Adipocyte (in vitro differentiated cells): ENCODE measurements around the gene NUDT5.

Experiments
- DNase-seq: peaks from one replicate; pipeline ENCODE4 v3.0.0-alpha.2; 2015; ENCODE audit warnings: low read depth
- H3K27me3 ChIP-seq: replicated peaks from 2 replicates; pipeline ENCODE4 v1.7.0; 2013; ENCODE audit warnings: mild to moderate bottlenecking, low read length, moderate library complexity; ENCODE audit not compliant: control insufficient read depth, insufficient read depth
- H3K36me3 ChIP-seq: 2 replicates; pipeline ENCODE4 v1.7.0; 2013; ENCODE audit warnings: low read length, mild to moderate bottlenecking, moderate library complexity; ENCODE audit not compliant: control insufficient read depth, insufficient read depth, severe bottlenecking
- H3K4me1 ChIP-seq: 2 replicates; pipeline ENCODE4 v1.7.0; 2013; ENCODE audit warnings: mild to moderate bottlenecking, low read length, moderate library complexity; ENCODE audit not compliant: control insufficient read depth, insufficient read depth
- H3K4me3 ChIP-seq: 2 replicates; pipeline ENCODE4 v1.7.0; 2013; ENCODE audit warnings: mild to moderate bottlenecking, low read length, moderate library complexity
- H3K9ac ChIP-seq: 2 replicates; pipeline ENCODE4 v1.7.0; 2013; ENCODE audit warnings: mild to moderate bottlenecking, low read length, moderate library complexity
- H3K9me3 ChIP-seq: 2 replicates; pipeline ENCODE4 v1.7.0; 2013; ENCODE audit warnings: mild to moderate bottlenecking, low read length, moderate library complexity; ENCODE audit not compliant: control insufficient read depth

Gene NUDT5

DNA sequence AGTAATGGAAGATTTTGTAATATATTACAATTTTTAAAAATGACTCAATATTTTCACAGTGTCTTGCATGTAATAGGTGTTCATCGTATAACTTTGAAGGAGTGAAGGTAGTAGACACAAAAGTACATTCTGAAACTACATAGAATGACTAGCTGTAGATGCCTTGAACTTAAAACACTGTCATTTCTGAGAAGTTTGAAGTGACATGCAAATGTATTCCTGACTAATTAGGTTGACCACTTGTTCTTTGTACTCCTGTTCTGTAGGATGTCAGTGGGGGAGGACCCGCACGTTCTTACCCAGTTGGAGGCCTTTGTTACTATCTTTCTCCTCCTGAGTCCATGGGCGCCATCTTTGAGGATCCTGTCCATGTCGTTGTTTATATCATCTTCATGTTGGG is 35.0 kb downstream of the NUDT5 start:
- H3K4me3 ChIP-seq, result no peak overlapping the region
- H3K9ac ChIP-seq, result no peak overlapping the region
- H3K9me3 ChIP-seq, result no peaks in the 10 kb centered on the region
- H3K4me1 ChIP-seq, result peaks cover under 1% of the 10 kb centered on the region
- no peak for DNase-seq
- H3K27me3 ChIP-seq, result no peaks in the 10 kb centered on the region
- H3K36me3 ChIP-seq, result peaks cover 73% of the 10 kb centered on the region

DNA sequence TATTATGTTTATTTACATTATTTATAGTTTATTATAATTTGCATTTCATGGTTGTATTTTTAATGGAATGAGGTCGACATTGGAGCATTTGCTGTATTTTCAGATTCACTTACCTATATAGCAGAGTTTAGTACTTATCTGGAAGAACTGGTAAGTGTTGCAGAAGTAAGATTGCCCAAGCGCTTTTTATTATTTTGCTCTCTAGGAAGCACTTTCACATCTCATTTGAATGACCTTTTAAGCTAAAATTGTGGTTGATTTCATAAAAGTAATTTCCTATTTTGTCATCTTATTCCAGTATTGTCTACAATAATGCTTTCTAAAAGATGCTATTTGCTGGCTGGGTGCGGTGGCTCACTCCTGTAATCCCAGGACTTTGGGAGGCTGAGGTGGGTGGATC is 37.6 kb downstream of the NUDT5 start:
- no peak for DNase-seq
- Histone ChIP-seq H3K27me3 (no peaks in the 10 kb centered on the region), H3K36me3 (peaks cover 62% of the 10 kb centered on the region), H3K4me3 (no peak overlapping the region), H3K9me3 (no peaks in the 10 kb centered on the region), H3K4me1 (no peaks in the 10 kb centered on the region), H3K9ac (no peak overlapping the region)

DNA sequence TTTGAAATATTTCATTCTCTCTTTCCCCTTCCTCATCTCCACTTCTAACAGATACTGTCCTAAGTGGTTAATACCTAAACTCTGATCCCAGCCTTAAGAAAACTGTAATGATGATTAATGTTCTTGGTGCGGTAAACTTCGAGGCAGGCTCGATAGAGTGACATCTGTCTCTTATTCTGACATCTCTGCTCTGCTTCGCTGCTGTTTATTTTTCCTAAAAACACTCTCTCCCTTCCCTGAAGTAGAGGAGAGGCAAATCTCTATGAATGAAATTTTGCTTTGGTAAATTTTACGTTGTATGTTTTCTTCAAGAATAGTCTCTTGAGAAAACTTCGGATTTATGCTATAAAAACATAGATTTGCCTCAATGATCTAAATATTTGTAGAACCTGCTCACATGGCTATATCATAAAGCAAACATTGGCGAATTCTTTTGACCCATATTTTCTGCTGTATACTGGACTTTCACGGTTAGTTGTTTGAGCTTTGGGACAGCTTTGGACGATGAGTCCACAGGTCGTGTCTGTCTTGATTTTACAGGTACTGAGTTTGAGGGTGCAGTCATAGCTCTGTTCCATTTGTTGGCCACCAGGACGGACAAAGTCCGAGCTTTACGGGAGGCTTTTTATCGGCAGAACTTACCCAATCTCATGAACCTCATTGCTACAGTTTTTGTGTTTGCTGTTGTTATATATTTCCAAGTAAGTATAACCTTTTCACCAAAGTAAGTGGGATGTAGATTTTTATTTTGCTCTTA is 39.1 kb downstream of the NUDT5 start:
- no peak overlapping the region for H3K4me3 ChIP-seq
- no peaks in the 10 kb centered on the region for H3K4me1 ChIP-seq
- no peaks in the 10 kb centered on the region for H3K27me3 ChIP-seq
- DNase-seq, result no peak
- H3K36me3 ChIP-seq, result peaks cover 47% of the 10 kb centered on the region
- H3K9me3 ChIP-seq, result no peaks in the 10 kb centered on the region
- H3K9ac ChIP-seq, result no peak overlapping the region

DNA sequence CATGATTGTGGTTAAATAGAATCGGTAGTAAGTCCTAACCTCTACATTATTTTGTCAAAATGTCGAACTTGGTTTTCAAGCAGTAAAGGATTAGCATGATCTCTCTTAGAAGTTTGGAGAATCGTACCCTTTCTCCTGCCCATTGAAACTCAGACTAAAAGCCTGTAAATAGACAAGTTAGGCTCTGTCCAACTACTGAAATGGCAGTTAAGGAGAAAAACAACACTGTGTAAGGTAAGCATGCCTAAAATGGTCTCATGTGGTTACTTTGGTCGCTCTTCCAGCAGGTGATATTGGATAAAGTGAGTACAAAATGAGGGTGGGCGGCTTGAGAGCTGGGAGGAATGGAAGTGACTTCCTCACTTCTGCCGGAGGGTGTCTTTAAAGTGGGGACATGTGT is 41.2 kb downstream of the NUDT5 start:
- no peak for DNase-seq
- Histone ChIP-seq H3K4me1 (no peaks in the 10 kb centered on the region), H3K9me3 (no peaks in the 10 kb centered on the region), H3K9ac (no peak overlapping the region), H3K36me3 (peaks cover 36% of the 10 kb centered on the region), H3K4me3 (no peak overlapping the region), H3K27me3 (no peaks in the 10 kb centered on the region)

DNA sequence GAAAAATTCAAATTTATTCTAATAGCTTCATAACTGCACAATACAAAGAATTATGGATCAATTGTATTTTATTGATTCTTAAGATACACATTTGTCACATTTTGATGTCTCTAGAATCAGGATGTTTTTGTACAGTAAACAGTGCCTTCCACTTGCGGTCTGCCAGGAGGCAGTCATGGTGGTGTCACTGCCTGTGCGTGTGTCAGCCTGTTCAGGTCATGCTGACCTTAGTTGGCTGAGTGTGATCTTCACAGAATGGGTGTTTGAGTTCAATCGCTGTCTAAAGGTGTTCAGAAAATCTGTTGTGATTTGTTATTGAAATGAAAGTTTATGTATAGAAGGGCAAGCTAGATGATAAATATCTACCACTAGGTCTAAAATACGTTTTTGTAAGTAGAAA is 45.5 kb downstream of the NUDT5 start:
- Histone ChIP-seq H3K27me3 (no peaks in the 10 kb centered on the region), H3K9ac (no peak overlapping the region), H3K36me3 (peaks cover 27% of the 10 kb centered on the region), H3K9me3 (no peaks in the 10 kb centered on the region), H3K4me3 (no peak overlapping the region), H3K4me1 (no peaks in the 10 kb centered on the region)
- no peak for DNase-seq

DNA sequence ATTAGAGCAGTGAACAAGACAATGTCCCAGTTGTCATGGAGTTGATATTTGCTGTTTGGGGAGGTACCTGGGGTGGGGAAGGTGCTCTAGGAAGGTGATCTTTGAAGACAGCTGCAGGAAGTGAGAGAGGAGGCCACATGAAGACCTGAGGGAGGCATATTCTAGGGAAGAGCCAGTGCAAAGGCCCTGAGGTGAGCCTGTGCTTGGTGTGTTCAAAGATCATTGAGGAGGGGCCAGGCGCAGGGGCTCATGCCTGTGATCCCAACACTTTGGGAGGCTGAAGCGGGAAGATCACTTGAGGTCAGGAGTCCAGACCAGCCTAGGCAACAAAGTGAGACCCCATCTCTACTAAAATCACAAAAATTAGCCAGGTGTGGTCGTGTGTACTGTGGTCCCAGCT is 51.2 kb downstream of the NUDT5 start:
- H3K9me3 ChIP-seq, result no peaks in the 10 kb centered on the region
- DNase-seq, result no peak
- H3K4me3 ChIP-seq, result no peak overlapping the region
- H3K27me3 ChIP-seq, result no peaks in the 10 kb centered on the region
- peaks cover 55% of the 10 kb centered on the region for H3K36me3 ChIP-seq
- no peaks in the 10 kb centered on the region for H3K4me1 ChIP-seq
- H3K9ac ChIP-seq, result no peak overlapping the region

DNA sequence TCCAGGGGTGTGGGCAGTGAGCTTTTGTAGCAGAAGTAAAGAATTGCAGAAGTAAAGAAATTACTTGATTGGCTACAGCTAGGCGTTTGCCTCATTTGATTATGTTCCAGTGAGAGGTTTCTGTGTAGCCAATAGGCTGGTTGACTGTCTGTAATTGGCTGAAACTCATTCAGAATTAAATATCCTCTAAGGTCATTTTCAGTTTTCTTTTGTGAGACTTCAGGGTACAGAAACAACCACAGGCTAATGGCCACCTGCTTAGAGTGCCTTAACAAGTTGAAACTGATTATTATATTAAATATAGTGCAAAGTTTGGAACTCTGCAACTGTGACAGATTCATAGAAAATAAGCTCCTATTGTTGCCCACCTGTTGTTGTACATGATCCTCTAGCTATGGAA is 55.7 kb downstream of the NUDT5 start:
- H3K9me3 ChIP-seq, result no peaks in the 10 kb centered on the region
- H3K4me1 ChIP-seq, result no peaks in the 10 kb centered on the region
- H3K9ac ChIP-seq, result no peak overlapping the region
- no peak for DNase-seq
- no peaks in the 10 kb centered on the region for H3K27me3 ChIP-seq
- H3K36me3 ChIP-seq, result peaks cover 62% of the 10 kb centered on the region
- no peak overlapping the region for H3K4me3 ChIP-seq

DNA sequence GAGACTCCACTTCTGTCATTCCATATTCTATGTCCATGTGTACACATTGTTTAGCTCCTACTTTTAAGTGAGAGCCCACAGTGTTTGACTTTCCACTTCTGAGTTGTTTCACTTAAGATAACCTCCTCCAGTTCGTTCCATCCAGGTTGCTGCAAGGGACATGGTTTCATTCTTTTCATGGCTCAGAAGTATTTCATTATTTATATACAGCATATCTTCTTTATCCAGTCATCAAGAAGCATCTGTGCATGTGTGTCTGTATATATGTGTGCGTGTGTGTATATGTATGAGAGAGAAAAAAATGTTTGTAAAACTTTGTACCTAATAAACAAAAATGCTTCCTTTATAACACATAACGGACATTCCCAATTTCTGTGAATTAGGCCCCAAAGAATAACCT is 60.1 kb downstream of the NUDT5 start:
- DNase-seq, result peak; percentile 10
- H3K9me3 ChIP-seq, result no peaks in the 10 kb centered on the region
- peaks cover under 1% of the 10 kb centered on the region for H3K4me1 ChIP-seq
- peaks cover 40% of the 10 kb centered on the region for H3K36me3 ChIP-seq
- H3K4me3 ChIP-seq, result no peak overlapping the region
- no peak overlapping the region for H3K9ac ChIP-seq
- H3K27me3 ChIP-seq, result no peaks in the 10 kb centered on the region

DNA sequence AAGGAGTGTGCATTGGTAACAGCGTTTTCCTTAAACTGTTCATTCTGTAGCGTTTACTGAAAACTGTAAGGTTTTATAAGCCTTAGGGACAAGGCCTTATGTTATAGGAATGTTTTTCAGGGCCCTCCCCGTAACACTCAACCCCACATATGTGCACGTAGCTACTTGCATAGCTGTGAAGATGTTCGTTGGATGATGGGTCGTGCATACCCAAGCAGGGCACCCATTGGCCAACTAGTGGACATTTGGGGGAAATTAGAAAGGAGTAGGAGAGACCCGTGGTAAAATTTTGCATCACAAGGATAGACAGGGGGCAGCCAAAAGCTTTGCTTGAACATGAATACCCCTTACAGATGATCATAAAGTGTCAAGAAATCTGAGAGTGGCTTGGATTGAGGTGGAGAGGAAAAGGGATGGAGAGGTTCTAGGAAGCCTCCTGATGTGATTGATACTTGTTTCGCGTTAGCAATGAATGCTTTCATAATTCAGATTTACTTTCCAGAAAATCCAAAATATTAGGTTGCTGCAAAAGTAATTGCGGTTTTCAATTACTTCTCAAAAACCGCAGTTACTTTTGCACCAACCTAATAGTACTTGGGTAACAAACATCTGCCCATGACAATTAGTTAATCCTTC is 65.3 kb downstream of the NUDT5 start:
- peak; percentile 89 for DNase-seq
- Histone ChIP-seq H3K4me1 (peaks cover 4% of the 10 kb centered on the region), H3K27me3 (no peaks in the 10 kb centered on the region), H3K36me3 (peaks cover 12% of the 10 kb centered on the region), H3K9me3 (no peaks in the 10 kb centered on the region), H3K9ac (peak overlapping the region; percentile 86), H3K4me3 (peak overlapping the region; percentile 92)

DNA sequence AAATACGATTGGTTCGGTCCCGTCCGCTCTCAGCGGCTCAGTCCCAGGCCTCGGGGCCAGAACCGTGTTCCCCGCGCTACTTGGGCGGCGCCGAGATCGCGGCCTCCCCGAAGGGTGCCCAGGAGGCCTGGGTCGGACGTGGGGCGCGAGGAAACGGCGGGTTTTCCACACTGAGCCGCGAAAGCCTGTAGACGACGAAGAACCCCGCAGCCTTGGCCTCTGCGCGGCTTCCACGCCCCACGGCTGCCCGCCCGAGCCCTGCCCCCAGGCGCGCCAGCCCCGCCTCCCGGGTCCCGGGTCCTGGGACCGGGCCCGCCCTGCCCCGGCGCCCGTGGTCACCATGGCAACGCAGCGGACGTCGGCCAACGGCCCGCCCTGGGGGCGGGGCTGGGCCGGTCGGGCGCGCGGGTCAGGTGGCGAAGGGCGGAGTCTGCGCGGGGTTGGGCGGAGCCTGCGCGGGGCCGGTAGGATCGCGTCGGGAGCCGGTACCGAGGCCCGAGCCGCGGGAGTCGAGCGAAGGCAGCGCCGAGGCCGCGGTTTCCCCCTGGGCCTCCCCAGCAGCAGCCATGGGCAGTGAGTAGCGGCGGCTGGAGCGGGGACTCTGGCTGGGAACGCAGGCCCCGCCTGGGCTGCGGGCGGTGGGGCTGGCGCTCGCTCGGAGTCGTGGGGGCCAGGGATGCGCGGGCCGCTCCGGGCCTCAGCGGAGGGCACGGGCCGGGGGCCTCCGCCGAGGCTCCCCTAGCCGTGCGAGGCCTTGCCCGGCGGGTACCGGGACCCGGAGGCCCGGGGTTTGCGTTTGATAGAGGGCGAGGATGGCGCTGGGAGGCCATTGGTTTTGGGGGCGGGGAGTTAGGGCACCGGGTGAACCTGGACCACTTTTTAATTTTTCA is 66.2 kb downstream of the NUDT5 start, which contains the start of gene SEC61A2:
SEC61A2 (plus strand) TSS at position 456 of the 890 bp plus-strand sequence; CDS start at position 567, 111 bp downstream.
- Histone ChIP-seq H3K4me3 (peak within 1 kb of the TSS; percentile 92), H3K9ac (peak within 1 kb of the TSS; percentile 93), H3K27me3 (no peaks in the 10 kb centered on the region), H3K9me3 (no peaks in the 10 kb centered on the region), H3K4me1 (peaks cover 4% of the 10 kb centered on the region), H3K36me3 (peaks cover 9% of the 10 kb centered on the region)
- DNase-seq, result peak; percentile 98

DNA sequence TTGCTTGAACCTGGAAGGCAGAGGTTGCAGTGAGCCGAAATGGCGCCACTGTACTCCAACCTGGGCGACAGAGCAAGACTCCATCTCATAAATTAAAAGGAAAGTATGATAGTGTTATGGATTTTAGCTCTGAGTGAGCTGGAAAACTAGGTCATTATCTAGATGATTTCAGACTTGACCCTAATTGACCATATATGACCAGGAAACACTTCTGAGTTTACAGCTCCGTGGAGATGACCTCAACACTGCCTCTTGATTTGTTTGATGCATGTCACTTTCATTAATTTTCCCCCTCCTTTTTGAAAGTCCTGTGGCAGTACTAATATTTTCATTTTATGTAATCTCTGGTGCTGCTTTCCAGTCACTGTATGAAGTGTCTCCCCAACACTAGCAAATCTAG is 74.0 kb downstream of the NUDT5 start:
- Histone ChIP-seq H3K4me1 (no peaks in the 10 kb centered on the region), H3K27me3 (no peaks in the 10 kb centered on the region), H3K9me3 (no peaks in the 10 kb centered on the region), H3K9ac (no peak overlapping the region), H3K36me3 (peaks cover 25% of the 10 kb centered on the region), H3K4me3 (no peak overlapping the region)
- no peak for DNase-seq
